OCI-LY7 (cell line): ENCODE data around the gene NINJ1.

Source experiments
- CTCF ChIP-seq: fragments of 200-600 bp; sonication (generic); conservative IDR thresholded peaks from 2 replicates; pipeline ENCODE4 v1.5.1; 2014; ENCODE audit warnings: mild to moderate bottlenecking, antibody characterized with exemption, low read length, moderate library complexity, mixed read lengths
- EZH2phosphoT487 ChIP-seq: fragments of 200-600 bp; sonication (generic); IDR thresholded peaks from 2 replicates; pipeline ENCODE4 v1.6.1; 2018; ENCODE audit warnings: low read depth, borderline replicate concordance, mild to moderate bottlenecking, mixed run types, antibody characterized with exemption, low read length, moderate library complexity, mixed read lengths

- TF ChIP-seq CTCF: no peak
- TF ChIP-seq EZH2phosphoT487: no peak
These were observed 6.6 kb downstream of the NINJ1 start for GRCh38 chr9:93127395-93127911.
